HG02870 (cell line): ENCODE data around the gene HTR4.
"Not testable (repeated sequence)": the region's sequence is repeated elsewhere in the genome, so short reads cannot be mapped to it uniquely, and the experiment has no call there.

ENCODE experiments used
- ATAC-seq: cut with Tn5 transposase; IDR thresholded peaks from one replicate; pipeline ENCODE4 v1.9.1; 2021; ENCODE audit warnings: mild to moderate bottlenecking, moderate library complexity; ENCODE audit not compliant: unreplicated experiment

Gene HTR4

GRCh38 chr5:148653836-148654781 lies at the start of gene HTR4:
Gene HTR4, minus strand, starts transcription at chr5:148654527. Its CDS starts 17,513 bp downstream, at chr5:148637014.
- ATAC-seq: no peak

GRCh38 chr5:148702019-148702596 lies 47.8 kb upstream of the HTR4 start:
- ATAC-seq: no peak

- no peak for ATAC-seq
Observed at GRCh38 chr5:148699028-148699427, 44.7 kb upstream of the HTR4 start.

- no peak for ATAC-seq
Observed at GRCh38 chr5:148697809-148698196, 43.5 kb upstream of the HTR4 start.

- ATAC-seq: no peak
Observed at GRCh38 chr5:148697180-148697808, 43.0 kb upstream of the HTR4 start.

GRCh38 chr5:148696187-148697036 lies 42.1 kb upstream of the HTR4 start:
- ATAC-seq: no peak

- ATAC-seq: no peak
Observed at GRCh38 chr5:148690945-148691344, 36.6 kb upstream of the HTR4 start.

- no peak for ATAC-seq
Observed at GRCh38 chr5:148688787-148689186, 34.5 kb upstream of the HTR4 start.

GRCh38 chr5:148687871-148688270 lies 33.5 kb upstream of the HTR4 start:
- ATAC-seq: no peak

- peak; percentile 97 for ATAC-seq
Observed at GRCh38 chr5:148687427-148687826, 33.1 kb upstream of the HTR4 start.

GRCh38 chr5:148686660-148687059 lies 32.3 kb upstream of the HTR4 start:
- ATAC-seq: no peak

- ATAC-seq: no peak
Observed at GRCh38 chr5:148685520-148686134, 31.3 kb upstream of the HTR4 start.

GRCh38 chr5:148684528-148684927 lies 30.2 kb upstream of the HTR4 start:
- ATAC-seq: no peak

GRCh38 chr5:148683651-148684050 lies 29.3 kb upstream of the HTR4 start:
- ATAC-seq: no peak

GRCh38 chr5:148682058-148683026 lies 28.0 kb upstream of the HTR4 start:
- ATAC-seq: no peak

GRCh38 chr5:148681157-148682057 lies 27.1 kb upstream of the HTR4 start:
- ATAC-seq: no peak

- not testable (repeated sequence) for ATAC-seq
Observed at GRCh38 chr5:148673704-148674103, 19.4 kb upstream of the HTR4 start.

GRCh38 chr5:148666353-148666752 lies 12.0 kb upstream of the HTR4 start:
- no peak for ATAC-seq
